ENCODE measurements around the gene OR2M5. TPM values are rescaled to one million over a fixed set of nuclear protein-coding genes. Genes with fewer than 3 reads are reported as not detected.

Gene OR2M5
- total and polyA plus RNA-seq, 2 donors (not counting 1 experiment from before 2014, with no cell fraction given): not detected

GRCh38 chr1:248111157-248111556 is 33.8 kb upstream of the OR2M5 start:
- no peak for DNase-seq (ENCODE audit: low read depth in 2 of 2)
- no peak overlapping the region for H3K4me3 ChIP-seq (replicated peaks in 1 of 4; ENCODE audit: control extremely low read depth in 1 of 4, insufficient read depth in 1 of 4, low read depth in 3 of 4, low read length in 4 of 4)
- H3K4me2 ChIP-seq (ENCODE audit: extremely low read depth, insufficient read depth, low read length): no peak overlapping the region
- no peaks in the 10 kb centered on the region for H3K4me1 ChIP-seq (ENCODE audit: control insufficient read depth, extremely low read depth, insufficient read depth, low read length)
- no peak overlapping the region for H3K27ac ChIP-seq (ENCODE audit: insufficient read depth, low read length)
- TF ChIP-seq EZH2 (IDR thresholded peaks at IDR 0.05; ENCODE audit: low read length, missing control alignments): no peak
- no peak for TF ChIP-seq CTCF (conservative IDR thresholded peaks at IDR 0.05 in 1 of 2, IDR thresholded peaks at IDR 0.05 in 1 of 2; ENCODE audit: low read depth in 1 of 2, low read length in 2 of 2)
- H3K36me3 ChIP-seq (ENCODE audit: control insufficient read depth, insufficient read depth, low read length): no peaks in the 10 kb centered on the region
- H3K79me2 ChIP-seq (ENCODE audit: control insufficient read depth, insufficient read depth, low read length): no peaks in the 10 kb centered on the region
- no peak overlapping the region for H2AFZ ChIP-seq (ENCODE audit: low read length)
- H4K20me1 ChIP-seq (ENCODE audit: control insufficient read depth, extremely low read depth, insufficient read depth, low read length): no peaks in the 10 kb centered on the region
- no peak overlapping the region for H3K9ac ChIP-seq (ENCODE audit: insufficient read depth, low read length)
- no peaks in the 10 kb centered on the region for H3K27me3 ChIP-seq (ENCODE audit: control insufficient read depth, insufficient read depth, low read length)
- no peaks in the 10 kb centered on the region for H3K9me3 ChIP-seq (ENCODE audit: control insufficient read depth, insufficient read depth, low read depth, low read length)

- Histone ChIP-seq H3K4me2 (ENCODE audit: extremely low read depth, insufficient read depth, low read length) (no peak overlapping the region), H3K4me1 (ENCODE audit: control insufficient read depth, extremely low read depth, insufficient read depth, low read length) (no peaks in the 10 kb centered on the region), H4K20me1 (ENCODE audit: control insufficient read depth, extremely low read depth, insufficient read depth, low read length) (no peaks in the 10 kb centered on the region), H3K9ac (ENCODE audit: insufficient read depth, low read length) (no peak overlapping the region), H3K27me3 (ENCODE audit: control insufficient read depth, insufficient read depth, low read length) (no peaks in the 10 kb centered on the region), H3K36me3 (ENCODE audit: control insufficient read depth, insufficient read depth, low read length) (no peaks in the 10 kb centered on the region), H3K9me3 (ENCODE audit: control insufficient read depth, insufficient read depth, low read depth, low read length) (no peaks in the 10 kb centered on the region), H3K79me2 (ENCODE audit: control insufficient read depth, insufficient read depth, low read length) (no peaks in the 10 kb centered on the region), H3K27ac (ENCODE audit: insufficient read depth, low read length) (no peak overlapping the region), H3K4me3 (replicated peaks in 1 of 4; ENCODE audit: control extremely low read depth in 1 of 4, insufficient read depth in 1 of 4, low read depth in 3 of 4, low read length in 4 of 4) (peak overlapping the region in 1 of 4 experiments; percentile 7), H2AFZ (ENCODE audit: low read length) (no peak overlapping the region)
- TF ChIP-seq EZH2 (IDR thresholded peaks at IDR 0.05; ENCODE audit: low read length, missing control alignments) (no peak), CTCF (conservative IDR thresholded peaks at IDR 0.05 in 1 of 2, IDR thresholded peaks at IDR 0.05 in 1 of 2; ENCODE audit: low read depth in 1 of 2, low read length in 2 of 2) (no peak)
- DNase-seq (ENCODE audit: low read depth in 2 of 2): no peak
These were observed 30.1 kb upstream of the OR2M5 start for GRCh38 chr1:248114890-248115289.

- no peak for DNase-seq (ENCODE audit: low read depth in 2 of 2)
- Histone ChIP-seq H3K9me3 (ENCODE audit: control insufficient read depth, insufficient read depth, low read depth, low read length) (no peaks in the 10 kb centered on the region), H3K79me2 (ENCODE audit: control insufficient read depth, insufficient read depth, low read length) (no peaks in the 10 kb centered on the region), H3K4me1 (ENCODE audit: control insufficient read depth, extremely low read depth, insufficient read depth, low read length) (no peaks in the 10 kb centered on the region), H3K36me3 (ENCODE audit: control insufficient read depth, insufficient read depth, low read length) (no peaks in the 10 kb centered on the region), H3K4me2 (ENCODE audit: extremely low read depth, insufficient read depth, low read length) (no peak overlapping the region), H3K27me3 (ENCODE audit: control insufficient read depth, insufficient read depth, low read length) (no peaks in the 10 kb centered on the region), H3K4me3 (replicated peaks in 1 of 4; ENCODE audit: control extremely low read depth in 1 of 4, insufficient read depth in 1 of 4, low read depth in 3 of 4, low read length in 4 of 4) (no peak overlapping the region), H2AFZ (ENCODE audit: low read length) (no peak overlapping the region), H3K27ac (ENCODE audit: insufficient read depth, low read length) (no peak overlapping the region), H4K20me1 (ENCODE audit: control insufficient read depth, extremely low read depth, insufficient read depth, low read length) (no peaks in the 10 kb centered on the region), H3K9ac (ENCODE audit: insufficient read depth, low read length) (no peak overlapping the region)
- TF ChIP-seq EZH2 (IDR thresholded peaks at IDR 0.05; ENCODE audit: low read length, missing control alignments) (no peak), CTCF (conservative IDR thresholded peaks at IDR 0.05 in 1 of 2, IDR thresholded peaks at IDR 0.05 in 1 of 2; ENCODE audit: low read depth in 1 of 2, low read length in 2 of 2) (no peak)
These were observed 17.3 kb upstream of the OR2M5 start for GRCh38 chr1:248127653-248128052.

Measured in fibroblast of lung (primary cell).